Stimulated activated CD8-positive, alpha-beta memory T cell treated with anti-CD3 and anti-CD28 coated beads, Interleukin-4, amount 100 ng/mL, for 48 hours (primary cell): Measurements from ENCODE around the gene KRT72.

Experiments
- DNase-seq: peaks from one replicate; pipeline ENCODE4 v3.0.0-alpha.2; 2020

KRT72 gene

DNA sequence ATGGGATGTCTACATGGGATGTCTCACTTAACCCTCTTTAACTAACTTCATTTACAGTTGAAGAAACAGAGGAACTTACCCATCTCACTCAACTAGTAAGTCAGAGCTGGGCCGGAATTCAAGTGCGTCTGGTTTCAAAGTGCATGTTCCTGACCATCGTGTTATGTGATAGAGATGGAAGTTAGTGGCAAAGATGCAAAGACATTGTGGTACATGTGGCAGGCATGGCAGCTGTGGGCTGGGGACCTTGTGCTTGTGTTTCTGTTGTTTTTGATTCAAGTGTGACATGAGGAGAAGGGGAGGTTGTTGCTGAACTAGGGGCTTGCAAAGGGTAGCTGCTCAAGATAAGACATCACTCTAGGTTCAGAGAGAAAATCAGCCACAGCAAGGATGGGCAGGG is 25.3 kb downstream of the KRT72 start:
- DNase-seq = no peak

DNA sequence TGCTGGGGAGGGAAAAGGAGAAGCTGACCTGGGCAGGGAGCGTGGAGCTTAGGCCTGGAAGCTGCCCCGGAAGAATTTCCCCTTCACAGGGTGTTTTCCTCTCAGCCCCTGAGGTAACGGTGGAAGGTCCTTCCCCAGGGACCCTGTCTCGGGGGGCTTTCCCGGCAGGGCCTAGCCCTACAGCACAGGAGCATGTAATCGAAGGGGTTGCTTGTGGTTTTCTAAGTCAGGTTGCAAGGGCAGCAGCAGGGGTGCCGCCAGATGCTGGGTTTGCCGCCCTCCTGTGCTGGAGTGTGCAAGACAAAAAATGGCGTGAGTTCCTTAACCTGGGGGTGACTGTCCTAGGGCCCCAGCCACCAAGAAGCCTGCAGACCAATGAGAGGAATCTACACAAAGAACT is 26.0 kb downstream of the KRT72 start:
- DNase-seq = no peak

DNA sequence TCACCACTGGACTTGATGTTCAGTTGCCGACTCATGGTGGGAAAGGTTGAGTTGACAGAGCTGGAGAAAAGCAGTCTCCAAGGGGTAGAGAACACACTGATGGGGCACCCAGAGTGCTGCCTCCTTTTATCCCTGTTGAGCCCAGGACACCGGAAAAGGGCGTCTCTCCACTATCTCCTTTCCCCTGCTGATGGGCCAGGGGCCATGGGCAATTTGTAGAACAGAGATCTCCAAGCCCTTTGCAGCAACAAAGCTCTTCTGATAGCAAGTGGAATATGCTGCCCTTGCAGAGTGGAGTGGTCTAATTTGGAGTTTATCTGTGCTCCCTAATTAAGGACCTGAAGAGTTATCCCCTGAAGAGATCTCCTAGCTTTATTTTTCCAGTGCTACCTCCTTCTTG is 27.5 kb downstream of the KRT72 start, which contains the start of gene KRT74:
Gene KRT74, minus strand, starts transcription at position 101 of the 400 bp plus-strand sequence. Its CDS starts 66 bp downstream, at position 35.
- DNase-seq = no peak

DNA sequence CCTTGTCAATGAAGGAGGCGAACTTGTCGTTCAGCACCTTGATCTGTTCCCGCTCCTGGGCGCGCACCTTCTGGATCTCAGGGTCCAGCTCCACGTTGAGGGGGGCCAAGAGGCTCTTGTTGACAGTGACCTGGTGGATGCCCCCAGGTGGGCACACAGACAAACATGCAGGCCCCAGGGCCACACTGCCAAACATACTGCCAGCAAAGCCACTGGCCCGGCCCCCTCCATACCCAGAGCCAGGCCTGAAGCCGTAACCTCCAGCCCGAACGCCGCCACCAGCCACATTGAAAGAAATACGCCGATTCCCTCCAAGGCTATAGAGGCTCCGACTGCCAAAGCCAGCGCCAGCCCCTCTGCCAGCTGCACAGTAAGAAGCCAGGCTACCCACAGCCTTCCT is 28.0 kb downstream of the KRT72 start:
- DNase-seq = no peak

DNA sequence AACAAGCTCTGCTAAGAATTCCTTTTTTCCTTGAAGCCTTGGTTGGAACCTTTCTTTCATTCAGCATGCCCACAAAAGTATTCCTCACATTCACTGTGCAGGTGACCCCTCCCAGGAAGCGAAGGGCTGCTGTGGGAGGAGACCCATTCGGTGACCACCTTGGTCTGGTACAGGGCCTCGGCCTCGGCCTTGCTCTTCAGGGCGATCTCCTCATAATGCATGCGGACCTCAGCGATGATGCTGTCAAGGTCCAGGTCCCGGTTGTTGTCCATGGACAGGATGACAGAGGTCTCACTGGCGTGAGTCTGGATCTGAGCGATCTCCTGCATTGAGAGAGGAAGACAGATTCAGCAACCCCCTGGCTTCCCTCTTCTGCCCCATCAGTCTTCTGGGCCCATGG is 30.8 kb downstream of the KRT72 start:
- DNase-seq = no peak

DNA sequence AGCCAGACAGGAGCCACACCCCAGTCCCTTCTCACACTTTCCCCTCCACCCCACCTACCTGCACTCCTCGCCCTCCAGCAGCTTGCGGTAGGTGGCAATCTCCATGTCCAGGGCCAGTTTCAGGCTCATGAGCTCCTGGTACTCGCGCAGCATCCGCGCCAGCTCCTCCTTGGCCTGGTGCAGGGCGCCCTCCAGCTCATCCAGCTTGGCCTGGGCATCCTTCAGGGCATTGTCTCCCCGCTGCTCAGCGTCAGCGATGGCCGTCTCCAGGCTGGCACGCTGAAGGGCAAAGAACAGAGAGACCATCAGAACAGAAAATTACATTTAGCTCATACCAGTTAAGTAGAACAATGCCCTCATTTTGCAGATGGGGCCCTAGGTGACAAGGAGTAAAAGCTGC is 33.2 kb downstream of the KRT72 start:
- DNase-seq = no peak

DNA sequence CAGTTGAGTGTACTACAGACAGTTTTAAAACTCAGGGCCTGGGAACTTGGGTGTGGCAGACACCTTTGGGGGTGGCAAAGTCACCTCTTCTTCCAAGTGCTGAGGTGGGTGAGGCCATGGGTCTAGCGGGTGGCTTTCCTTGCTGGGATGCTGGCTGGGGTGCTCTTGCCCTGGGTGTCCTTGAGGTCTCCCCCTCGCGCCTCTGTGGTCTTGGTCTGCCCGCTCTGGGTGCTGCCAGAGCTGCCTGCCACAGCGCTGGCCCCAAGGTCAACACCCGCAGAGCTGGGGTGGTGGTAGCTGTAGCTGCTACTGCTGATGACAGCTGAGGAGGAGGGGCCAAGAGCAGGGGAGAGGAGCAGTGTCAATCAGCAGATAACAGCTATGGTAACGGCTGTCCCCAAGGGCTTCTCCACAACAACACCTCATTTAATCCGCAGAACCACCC is 34.4 kb downstream of the KRT72 start:
- peak; percentile 37 for DNase-seq

DNA sequence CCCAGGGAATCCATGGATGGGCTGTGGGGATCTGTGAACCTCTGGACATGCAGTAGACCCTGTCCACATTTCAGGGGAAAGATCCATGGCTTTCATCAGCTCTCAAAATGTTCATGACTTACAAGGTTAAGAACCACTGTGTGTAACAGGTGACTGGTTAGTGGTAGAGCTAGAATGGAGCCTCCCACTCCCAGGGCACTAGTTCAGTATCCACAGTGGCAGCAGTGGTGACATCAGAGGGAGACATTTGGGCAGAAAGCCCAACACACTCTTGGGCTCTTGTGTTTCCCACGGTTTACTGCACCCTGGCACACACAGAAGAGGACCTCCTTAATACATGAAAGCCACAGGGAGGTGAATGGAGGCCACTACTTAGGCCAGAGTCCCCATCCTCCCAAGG is 36.7 kb downstream of the KRT72 start:
- DNase-seq = no peak

DNA sequence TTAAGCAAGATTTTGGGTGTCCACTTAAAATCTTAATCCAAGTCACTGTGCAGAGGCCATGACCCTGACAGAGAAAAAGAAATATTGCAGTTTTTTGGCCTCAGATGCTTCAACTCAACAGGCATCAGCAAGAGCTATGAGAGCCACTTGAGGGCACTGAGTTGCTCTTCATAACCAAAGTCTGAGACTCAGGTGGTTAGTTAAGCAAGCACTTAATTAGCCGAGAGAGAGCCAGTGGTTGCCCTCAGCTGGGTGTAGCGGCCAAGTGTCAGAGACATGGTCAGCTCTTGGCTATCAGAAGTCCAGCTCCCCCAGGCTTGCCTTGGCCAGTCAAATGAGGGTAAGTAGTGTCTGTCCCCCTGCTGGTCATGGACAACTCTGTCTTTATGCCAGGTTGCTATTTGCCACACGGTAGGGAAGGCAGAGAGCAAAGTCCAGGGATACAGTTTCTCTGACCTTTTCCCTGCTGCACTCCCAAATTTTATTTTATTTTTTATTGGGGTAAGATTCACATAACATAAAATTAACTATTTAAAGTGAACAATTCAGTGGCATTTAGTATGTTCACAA is 39.3 kb downstream of the KRT72 start:
- no peak for DNase-seq

DNA sequence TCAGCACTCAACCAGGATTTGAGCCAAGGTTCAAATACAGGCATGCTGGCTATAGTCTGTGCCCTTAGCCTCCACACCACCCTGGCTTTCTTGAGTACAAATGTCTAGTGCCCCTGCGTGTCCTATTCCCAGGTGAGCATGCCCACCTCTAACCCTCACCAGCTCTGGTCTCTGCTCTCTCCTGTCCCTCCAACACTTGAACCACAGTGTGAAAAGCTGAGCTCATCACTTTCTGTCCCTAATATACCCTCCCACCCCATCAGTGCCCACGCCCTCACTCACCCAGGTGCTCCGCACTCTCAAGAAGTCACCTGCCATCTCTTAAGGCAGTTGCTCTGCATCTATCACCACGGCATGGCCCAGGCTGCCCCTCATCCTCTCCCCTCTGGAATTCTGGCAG is 41.3 kb downstream of the KRT72 start:
- DNase-seq = no peak

DNA sequence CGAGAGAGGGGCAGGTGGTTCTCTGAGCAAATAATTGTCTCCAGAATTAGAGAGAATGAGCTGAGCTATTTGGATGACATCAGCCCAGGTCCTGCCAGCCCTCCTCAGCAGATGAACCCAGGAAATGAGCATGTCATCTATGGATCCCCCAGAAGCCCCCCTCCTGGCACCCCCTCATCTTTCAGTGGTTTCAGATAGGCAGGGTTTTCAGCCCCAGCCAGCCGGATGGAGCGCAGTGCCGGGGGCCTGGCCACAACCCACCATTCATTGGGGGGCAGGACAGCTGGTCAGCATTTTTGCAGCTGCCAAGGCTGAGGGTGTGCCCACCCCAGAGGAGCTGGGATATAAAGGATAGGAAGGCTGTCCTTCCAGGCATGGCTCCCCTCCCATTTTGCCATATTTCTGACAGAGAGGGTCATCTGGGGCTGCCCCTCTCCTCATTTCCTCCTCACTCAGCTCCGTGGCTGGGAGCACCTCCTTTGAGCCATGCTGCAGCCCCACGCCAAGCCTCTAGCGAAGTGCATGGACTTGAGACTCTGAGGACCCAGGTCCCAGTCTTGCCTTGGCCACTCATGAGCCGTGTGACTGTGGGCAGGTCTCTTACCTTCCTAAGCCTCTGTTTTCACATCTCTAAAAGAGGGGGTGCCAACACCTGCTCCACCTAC is 42.4 kb downstream of the KRT72 start:
- DNase-seq = no peak

DNA sequence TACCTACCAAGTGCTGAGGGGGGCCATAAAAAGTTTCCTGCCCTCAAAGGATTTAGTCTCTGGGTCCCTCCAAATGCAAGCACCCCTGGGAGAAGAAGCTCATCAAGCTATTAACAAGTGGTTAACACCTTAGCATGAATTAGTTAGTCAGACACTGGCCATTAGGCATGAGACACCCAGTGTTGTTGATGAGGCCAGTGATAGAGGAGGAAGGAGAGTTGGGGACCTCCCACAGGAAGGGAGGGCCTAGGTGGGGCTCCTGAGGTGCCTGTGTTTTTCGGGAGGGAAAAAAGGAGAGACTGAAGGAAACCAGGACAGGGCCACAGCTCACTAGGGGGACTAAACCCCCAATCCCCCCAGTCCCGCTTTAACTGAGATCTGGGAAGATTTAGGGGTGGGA is 43.8 kb downstream of the KRT72 start:
- DNase-seq = no peak

DNA sequence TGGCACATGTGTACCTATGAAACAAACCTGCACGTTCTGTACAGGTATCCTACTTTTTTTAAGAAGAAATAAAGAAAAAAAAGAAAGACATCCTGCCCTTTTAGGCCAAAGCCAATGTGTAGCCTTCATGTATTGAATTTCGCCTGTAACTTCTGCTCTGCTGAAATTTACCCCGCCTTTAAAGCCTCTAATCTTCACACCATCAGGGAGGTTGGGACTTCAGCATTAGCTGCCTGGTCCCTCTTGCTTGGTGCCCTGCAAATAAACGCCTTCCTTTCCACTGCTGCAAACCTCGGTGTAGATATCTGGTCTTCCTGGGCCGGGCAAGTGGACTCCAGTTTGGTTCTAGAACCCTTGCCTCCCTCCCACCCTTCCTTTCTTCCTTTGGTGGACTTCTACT is 45.7 kb downstream of the KRT72 start:
- no peak for DNase-seq

DNA sequence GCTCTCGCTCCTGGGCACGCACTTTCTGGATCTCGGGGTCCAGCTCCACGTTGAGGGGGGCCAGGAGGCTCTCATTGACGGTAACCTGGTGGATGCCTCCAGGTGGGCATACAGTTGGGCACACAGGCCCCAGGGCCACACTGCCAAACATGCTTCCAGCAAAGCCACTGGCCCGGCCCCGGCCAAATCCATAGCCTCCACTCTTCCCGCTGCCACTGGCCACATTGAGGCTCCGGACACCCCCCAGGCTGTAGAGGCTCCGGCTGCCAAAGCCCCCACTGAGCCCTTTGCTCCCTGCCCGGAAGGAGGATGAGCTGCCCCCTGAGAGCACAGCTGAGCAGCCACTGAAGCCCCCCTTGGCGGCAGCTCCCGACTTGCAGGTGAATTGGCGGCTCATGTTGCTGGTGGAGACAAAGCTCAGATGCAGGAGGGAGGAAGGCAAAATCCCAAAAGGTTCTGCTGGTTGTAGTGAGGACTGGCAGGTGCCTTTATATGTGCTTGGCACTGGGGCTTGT is 48.5 kb downstream of the KRT72 start, which contains the start of gene KRT71:
Gene KRT71, minus strand, starts transcription at position 465 of the 515 bp plus-strand sequence. Its CDS starts 68 bp downstream, at position 397.
- DNase-seq = no peak

DNA sequence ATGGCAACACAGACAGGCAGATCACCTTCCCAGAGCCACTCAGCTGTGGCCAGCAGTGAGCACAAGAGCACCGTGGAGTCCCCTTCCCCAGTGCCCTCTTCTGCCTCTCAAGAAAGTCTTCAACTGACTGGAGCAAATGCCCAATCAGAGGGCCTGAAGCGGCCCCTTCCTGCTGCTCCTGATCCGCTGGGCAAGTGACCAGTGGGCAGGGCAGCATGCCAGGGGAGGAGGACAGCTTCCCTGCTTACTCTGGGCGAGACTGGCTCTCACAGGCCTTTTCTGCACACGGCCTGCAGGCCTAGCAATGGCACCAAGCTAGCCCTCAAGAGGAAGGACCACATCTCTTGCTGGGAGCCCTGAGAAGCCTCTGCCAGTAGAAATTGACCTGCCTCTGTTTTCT is 49.2 kb downstream of the KRT72 start:
- DNase-seq = no peak

DNA sequence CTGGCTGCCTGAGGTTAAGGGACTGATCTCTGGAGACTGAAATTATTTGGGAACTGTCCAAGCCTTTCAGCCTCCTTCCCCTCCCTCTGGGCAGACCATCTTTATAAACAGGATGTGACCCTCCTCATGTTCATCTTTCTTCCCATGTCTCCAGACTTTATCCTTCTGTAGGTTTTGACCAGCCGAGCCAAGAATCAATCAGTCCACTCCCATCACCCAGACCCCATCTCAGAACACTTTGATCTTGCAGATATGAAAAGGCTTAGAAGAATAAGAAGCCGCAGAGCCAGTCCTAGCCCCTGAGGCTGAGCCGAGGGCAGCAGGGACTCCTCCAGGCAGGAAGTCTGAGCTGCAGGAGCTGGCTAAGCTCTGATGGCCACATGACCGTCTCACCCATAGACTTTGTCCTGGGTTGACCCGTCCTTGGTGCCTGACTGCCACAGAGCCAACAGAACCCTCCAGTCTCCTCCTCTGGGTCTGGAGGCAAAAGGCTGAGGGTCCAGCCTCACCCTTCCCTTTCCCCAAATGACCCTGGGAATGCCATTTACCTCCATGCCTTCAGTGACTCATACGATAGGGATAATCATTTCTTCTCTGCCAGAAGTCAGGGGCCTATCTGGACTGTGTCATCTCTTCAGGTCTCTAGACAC is 49.9 kb downstream of the KRT72 start:
- DNase-seq = no peak

DNA sequence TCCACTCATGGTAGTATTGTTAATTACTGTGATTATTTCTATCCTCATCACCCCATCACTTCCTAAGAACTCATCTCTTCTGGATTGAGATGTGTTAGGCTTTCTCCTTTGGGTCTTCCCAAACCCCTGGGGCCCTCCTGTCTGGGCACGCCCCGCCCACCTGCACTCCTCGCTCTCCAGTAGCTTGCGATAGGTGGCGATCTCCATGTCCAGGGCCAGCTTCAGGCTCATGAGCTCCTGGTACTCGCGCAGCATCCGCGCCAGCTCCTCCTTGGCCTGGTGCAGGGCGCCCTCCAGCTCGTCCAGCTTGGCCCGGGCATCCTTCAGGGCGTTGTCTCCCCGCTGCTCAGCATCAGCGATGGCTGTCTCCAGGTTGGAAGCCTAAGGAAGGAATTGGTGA is 55.1 kb downstream of the KRT72 start:
- DNase-seq = no peak

DNA sequence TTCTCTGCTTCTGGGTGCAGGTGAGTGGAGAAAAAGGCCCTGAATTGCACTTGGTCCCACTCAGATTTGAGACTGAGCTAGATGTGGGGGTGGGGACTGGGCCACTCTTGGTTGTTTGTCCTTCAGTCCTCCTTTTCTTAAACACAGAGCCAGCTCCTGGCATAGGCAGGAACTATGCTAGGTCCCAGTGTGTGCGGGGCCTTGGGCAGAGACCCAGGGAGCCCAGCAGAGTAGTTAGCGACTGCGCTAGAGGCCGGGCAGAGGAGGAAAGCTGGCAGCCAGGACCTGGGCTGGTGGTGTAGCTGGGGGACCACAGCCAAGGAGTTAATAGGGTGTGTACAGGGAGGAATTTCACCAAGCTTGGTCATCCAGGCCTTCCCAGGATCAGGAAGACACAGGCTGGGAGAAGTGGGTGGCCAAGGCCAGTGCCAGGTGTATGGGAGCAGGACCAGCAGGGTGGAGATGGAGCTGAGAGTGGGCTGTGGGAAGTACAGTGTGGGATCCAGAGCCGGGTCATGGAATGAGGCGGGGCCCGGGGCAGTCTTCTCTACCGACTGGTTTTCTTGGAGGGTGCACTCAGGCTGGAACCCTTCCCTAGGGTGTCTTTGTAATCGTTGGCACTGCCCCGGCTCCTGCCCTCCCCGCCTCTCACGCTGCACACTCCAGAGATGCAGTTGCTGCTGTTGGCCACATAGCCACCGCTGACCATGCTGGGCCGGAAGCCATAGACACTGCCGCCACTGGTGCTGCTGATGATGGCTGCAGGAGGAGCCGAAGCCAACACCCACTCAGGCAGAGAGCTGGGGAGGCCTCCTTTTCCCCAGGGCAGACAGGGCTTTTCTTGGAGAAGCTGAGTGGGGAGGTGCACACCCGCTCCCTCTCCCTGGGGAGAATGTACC is 57.0 kb downstream of the KRT72 start:
- DNase-seq = no peak

DNA sequence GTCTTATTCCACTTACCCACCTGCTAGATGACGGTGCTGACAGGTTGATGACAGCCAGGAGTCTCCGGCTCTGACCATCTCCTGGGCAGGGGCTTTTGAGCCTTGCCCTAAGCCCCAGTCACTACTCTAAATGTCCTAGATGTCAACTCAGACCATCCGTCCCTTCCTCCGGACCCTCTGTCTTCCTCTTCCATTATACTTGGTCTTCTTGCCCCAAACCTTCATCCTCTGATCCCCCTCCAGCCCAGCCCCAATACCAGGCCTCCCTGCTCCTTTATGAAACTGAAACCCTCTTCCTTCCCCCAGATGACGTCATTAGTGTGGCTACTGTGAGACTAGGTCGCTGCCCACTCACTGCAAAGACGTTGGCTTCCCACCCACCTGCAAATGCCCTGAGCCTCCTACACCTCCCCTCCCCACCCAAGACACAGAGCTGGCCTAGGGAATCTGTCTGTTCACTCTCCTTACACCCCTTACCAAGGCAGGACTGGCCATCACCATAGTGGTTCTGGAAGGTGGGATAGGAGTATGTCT is 58.4 kb downstream of the KRT72 start:
- no peak for DNase-seq

DNA sequence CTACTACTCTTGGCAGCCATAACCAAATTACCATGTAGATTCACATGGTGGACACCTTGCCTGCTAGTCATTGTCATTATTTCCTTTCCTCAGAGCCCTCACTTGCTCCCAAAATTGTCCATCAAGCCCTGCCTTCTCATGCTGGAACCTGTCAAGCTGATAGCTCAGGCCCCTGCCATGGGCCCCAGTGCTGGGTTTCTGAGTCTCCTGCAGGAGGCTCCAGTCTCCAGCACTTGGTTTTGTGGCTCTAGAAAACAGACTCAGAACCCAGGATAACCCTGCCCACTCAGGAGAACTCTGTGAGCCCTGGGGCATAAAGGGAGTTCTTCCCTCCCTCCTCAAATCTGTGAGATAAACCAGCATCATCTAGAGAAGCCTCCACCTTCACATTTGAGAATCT is 59.1 kb downstream of the KRT72 start:
- DNase-seq = no peak

DNA sequence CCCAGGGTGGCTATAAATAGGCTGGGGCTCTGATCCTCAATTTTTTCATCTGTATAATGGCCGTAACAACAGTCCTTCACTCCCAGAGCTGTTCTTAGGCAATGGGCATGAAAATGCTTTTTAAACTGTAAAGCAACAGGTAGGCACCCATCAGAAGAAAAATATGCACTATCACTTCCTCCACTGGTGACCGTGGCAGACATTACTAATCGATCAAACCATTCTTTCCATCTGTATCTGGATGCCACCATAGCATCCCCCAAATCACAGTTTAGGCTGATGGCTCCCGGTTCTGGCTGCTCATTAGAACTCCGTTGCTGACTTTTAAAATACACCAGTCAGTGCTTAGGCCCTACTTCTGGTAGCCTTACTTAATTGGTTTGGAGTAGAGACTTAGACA is 59.6 kb downstream of the KRT72 start:
- no peak for DNase-seq

DNA sequence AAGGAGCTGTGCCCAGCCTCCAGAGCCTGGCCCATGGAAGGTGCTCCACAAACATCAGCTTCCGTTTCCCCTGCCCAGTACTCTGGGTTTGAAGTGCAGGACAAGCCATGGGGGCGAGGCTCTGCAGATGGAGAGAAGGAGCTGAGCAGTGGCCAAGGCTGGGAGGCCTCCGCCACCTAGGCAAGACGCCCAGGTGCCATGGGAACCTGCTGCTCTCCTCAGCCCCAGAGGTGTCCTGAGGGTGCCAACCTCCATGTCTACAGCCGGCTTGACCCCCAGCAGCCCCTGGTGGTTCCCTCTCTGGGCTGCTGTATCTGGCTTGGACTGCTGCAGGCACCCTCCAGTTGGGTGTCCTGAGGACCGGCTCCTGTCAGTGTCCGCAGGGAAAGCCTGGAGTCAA is 60.7 kb downstream of the KRT72 start:
- DNase-seq = no peak

DNA sequence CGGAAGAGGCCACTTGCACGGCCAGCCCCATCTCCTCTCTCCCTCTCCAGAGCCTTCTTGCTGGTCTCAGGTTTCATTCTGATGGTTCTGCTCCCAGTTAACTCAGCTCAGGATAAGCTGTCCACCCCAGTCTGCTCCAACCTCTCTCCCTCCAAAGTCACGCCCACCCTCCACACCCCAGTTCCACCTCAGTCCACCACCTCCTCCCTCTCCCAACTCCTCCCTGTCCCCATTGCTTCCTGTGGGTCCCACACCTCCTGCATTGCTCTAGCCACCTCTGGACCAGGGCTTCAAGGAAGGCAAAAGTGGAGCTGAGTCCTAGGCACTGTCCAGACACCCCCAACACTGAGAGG is 61.5 kb downstream of the KRT72 start:
- no peak for DNase-seq
